IPS DF 19.7 (cell line): ENCODE data around the gene CSPG5.

Experiments used
- DNase-seq: peaks from one replicate; pipeline ENCODE4 v3.0.0-alpha.2; 2013; ENCODE audit warnings: low read depth, low spot score

Gene CSPG5

GRCh38 chr3:47578691-47579632 is at the start of gene CSPG5:
Gene CSPG5, minus strand, starts transcription at chr3:47578865. Its CDS starts 172 bp downstream, at chr3:47578693.
- no peak for DNase-seq

- DNase-seq: no peak
Measured at GRCh38 chr3:47628426-47628825, 49.8 kb upstream of the CSPG5 start.

- DNase-seq: no peak
Measured at GRCh38 chr3:47622671-47623461, 44.2 kb upstream of the CSPG5 start.

DNA sequence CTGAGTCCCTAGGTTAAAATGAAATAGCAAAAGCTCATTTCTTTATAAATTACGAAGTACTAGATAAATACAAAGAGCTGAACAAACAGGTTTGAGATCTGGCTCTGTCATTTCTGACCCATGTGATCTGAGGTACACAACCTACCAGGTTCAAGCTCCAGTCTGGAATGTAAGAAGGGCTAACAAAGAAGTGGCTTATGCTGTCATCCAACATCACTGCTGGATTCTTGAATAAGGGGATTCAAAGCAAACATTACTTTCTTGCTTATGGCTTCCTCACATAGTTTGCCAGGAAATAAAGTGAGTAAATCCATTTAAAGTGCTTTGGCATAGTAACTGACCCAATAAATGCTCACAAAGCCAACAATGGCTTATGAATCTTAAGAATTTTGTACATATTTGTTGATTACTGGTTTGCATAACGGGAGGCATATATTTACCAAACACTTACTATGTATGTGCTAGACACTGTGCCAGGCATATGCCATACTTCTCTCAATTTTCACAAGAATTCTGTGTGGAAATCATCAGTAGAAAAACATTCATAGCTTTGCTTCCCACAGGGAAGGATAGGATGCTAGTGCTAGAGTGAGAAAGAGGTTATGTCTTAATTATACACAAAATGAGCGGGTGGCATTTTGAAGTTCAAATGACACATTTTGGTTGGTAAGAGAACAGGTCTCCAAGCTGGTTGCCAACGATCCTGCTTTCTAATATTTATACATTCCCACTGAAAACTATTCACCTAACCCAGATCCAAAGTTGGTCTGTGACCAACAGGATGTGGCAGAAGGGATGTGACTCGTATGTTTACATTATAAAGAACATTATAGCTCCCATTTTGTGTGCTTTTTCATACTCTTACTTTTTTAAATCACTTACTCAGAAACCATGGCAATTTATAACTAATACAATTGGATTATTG is 38.7 kb upstream of the CSPG5 start:
- no peak for DNase-seq

DNA sequence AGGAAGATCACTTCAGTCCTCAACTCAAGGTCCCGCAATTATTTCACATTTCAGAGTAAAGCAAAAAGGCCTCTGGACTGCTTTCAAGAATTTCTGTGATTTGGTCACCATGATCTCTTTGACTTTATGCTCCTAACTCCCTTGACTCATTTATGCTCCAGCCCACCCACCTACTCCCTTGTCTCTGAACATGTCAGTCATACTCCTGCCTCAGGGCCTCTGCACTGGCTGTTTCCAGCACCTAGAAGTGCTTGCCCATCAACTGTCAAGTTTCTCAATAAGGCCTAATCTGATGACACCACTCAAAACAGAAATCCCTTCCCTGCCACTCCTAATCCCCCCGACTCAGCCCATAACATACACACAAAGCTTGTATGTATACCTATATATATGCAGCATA is 36.1 kb upstream of the CSPG5 start:
- DNase-seq: no peak

DNA sequence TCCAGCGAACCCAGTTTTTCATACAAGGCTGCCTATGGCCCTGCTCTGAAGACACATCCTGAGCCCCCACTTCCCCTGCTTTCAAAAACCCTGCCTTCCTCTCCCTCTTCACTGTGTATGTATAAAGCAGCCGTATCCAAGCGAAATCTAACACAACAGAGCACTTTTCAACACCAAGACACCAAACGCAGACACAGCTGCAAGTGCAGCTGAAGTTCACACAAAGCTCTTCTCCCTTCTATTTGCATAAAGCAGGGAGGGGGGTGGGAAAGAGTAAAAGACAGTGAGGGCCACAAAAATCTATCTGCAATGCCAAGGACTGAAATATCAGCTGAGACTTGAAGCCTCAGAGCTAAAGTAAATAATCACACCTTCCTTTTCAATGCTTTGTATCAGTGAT is 35.1 kb upstream of the CSPG5 start:
- no peak for DNase-seq

DNA sequence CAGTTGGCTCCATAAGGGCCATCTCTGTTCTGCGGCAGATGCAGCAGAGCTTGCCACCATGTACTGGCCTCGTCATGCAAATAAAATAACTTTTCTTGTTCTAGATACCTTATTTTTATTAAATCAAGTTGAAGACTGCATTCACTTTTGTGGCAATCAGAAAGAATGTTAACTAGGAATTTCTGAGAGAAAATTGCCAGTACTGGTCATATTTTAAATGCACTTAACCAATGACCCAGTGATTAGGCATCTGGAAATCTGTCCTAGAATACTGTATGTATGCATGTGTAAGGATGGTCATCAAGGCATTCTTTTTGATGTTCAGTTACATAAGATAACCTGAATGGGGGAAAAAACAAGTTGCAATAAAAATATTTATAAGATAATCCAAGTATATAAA is 34.2 kb upstream of the CSPG5 start:
- no peak for DNase-seq

DNA sequence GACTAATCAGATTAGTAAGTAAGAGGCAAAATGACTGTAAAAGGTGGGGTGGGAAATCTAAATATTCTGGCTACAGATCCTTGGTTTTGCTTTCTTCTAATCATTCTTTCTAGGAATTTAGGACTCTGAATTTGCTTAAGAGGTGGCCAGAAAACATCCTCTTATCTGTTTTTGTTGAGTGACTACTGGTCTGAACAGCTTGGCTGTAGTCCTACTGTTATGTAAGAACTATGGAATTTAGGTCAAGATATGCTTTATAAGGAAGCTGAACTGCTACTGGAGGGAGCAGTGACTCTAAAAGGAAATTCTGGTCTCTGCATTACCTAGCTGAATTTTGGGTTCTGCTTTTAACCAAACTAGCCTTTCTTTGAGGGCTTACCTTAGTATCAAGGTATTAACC is 33.5 kb upstream of the CSPG5 start:
- no peak for DNase-seq

GRCh38 chr3:47611576-47611975 is 32.9 kb upstream of the CSPG5 start:
- no peak for DNase-seq

GRCh38 chr3:47610583-47610982 is 31.9 kb upstream of the CSPG5 start:
- DNase-seq: no peak

- no peak for DNase-seq
Measured at GRCh38 chr3:47607335-47607734, 28.7 kb upstream of the CSPG5 start.

DNA sequence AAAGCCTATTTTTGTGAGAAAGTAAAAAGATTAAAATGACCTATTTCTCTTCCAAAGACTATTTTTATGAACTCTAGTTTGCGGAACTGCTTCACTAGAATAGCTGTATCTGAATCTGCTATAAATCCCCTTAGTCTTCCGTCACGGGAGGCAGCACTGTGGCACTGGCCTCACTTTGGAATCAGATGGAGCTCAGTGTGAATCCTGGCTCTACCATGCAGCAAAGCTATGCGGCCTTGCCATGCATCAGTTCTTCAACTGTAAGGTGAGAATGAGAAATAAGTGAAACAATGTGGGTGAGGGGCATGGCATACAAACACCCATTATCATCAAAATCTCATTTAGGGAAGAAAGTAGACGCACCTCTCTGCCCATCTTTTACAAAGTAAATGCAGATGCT is 27.5 kb upstream of the CSPG5 start:
- no peak for DNase-seq

DNA sequence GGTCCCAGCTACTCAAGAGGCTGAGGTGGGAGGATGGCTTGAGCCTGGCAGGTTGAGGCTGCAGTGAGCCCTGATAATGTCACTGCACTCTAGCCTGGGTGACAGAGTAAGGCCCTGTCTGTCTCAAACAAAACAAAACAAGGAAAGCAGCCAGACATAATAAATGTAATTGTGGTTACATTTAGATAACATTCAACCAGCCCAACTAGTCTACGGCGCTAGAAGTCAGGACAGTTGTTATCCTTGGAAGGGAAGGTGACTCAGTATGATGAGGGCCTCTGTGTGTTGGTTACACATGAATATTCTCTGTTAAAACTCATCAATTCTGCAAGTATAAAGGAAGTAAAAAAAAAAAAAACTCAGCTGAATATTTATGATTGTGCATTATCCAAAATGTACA is 27.0 kb upstream of the CSPG5 start:
- DNase-seq: no peak

DNA sequence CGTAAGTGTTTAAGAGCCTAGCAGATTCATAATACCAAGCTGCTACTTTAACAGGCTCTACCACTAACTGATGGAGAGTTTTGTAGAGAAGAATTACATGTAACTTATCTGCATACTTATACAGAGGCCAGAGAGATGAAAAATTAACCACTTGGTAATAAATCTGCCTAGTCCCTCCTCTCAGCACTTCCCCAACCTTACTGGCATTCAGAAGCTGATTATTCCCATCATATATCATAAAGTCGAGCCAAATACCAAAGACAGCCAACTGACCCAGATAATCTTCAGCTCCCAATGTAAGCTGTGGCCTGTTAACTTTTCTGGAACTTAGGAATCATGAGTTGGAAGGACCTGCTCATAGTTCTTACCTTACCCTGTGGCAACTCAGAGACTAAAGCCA is 25.5 kb upstream of the CSPG5 start:
- DNase-seq: no peak

DNA sequence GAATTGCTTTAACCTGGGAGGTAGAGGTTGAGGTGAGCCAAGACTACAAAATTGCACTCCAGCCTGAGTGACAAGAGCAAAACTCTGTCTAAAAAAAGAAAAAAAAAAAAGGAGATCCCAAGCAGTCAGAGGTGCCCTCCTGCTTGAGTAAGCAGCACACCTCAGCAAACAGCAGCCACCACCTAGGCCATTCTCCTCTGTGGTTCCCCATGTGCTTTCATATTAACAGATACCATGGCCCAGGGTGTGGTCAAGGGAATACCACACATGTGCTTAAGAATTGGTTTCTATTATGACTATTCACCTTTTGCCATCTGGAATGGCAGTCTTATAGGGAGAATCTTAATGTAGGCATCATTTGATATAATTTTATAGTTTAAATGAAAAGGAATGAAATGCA is 24.7 kb upstream of the CSPG5 start:
- no peak for DNase-seq

DNA sequence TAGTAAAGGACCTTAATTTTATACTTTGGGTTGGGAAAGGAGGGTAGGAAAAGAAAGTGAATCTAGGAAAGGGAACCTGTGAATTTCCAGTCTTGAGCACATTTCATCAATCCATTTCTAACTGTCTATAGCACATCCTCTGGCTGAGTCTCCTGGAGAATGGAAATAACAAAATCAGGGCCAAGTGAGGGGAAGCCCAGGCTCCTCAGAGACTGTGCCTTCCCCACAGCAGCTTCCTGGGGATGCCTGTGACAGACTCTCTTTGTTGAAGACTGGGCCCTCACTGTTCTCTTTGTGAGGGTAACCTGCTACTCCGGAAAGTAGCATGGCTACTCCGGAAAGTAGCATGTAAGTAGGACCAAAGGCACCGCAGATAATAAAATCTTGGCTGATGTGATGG is 22.6 kb upstream of the CSPG5 start:
- DNase-seq: no peak

GRCh38 chr3:47594792-47595191 is 16.1 kb upstream of the CSPG5 start:
- peak; percentile 52 for DNase-seq

DNA sequence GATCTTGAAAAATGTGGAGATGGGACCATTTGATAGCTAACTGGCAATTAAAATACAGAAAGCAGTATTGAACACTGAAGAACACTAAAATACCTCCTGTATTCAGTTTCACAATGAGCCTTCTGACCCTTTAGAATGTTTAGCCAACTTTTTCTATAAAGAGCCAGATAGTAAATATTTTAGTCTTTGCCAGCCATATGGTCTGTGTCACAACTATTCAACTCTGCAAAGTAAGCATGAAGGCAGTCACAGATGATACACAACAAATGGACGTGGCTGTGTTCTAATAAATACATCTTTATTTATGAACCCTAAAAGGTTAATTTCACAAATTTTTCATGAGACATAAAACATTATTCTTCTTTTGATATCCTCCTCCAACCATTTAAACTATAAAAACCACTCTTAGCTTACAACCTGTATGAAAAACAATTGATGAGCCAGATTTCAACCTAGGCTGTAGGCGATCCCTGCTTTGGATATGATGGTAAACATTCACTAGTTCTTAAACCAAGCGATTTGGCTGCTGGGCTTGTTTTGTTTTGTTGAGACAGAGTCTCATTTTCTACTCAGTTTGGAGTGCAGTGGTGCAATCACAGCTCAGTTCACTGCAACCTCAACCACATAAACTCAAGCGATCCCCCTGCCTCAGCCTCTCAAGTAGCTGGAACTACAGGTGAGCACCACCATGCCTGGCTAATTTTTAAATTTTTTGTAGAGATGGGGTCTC is 13.6 kb upstream of the CSPG5 start:
- no peak for DNase-seq

DNA sequence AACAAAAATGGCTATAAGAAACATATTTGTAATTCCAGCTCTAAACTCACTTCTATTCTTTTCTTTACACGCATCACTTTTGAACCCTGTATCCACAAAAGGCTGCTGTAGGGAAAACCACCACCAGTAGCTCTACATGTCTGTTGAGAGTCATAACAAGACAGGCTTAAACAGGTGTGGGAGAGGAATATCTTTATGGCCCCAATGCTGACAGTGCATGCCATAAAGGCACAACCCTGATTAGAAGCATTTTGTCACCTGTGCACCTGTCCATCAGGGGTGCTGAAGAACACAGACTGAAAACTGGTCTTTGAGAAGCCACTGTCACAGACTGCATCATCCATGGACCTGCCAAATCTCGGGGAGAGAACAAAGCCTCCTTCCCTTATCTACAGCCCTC is 11.6 kb upstream of the CSPG5 start:
- DNase-seq: no peak

DNA sequence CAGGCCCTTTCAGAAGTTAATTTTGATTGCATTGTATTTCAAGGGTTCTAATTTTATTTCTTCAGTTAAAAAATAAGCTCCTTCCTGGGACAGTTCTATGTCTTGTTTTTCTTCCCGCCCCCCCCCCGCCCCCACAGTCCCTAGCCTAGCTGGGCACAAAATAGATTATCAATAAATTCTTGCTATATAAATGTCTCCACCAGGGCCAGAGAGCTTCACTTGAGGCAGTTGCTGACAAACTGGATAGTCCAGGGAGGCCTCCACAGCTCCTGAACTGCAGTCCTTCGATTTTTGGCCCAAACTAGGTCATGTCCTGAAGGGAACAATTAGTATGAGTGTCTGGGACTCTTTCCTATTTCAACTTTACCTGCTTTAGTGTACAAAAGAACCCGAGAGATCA is 9.9 kb upstream of the CSPG5 start:
- no peak for DNase-seq

DNA sequence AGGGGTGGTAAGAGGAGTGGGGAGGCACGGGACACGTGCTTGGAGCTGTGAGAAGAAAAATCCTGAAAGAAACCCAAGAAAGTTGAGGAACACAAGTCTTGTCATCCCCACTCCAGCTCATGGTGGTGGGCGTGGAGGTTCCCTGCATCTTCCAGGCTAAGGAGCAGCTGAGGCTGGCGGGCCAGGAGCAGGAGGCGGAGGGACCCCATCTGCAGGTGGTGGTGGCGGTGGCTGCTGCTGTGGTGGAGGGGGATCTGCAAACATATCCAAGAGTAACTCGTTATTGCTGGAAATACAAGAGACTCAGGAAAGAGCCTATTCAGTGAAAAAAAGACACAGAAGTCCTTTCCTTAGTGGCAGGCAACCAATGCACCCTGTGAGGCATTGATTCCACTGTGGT is 9.4 kb upstream of the CSPG5 start:
- no peak for DNase-seq
